Activated T-cell treated with anti-CD3 and anti-CD28 coated beads, Interleukin-2, amount 50 U/mL, for 1 hour (primary cell): ENCODE data around the gene ANKRD49.
"Not testable (repeated sequence)": the region's sequence is repeated elsewhere in the genome, so short reads cannot be mapped to it uniquely, and the experiment has no call there.

Source experiments
- DNase-seq: peaks from one replicate; pipeline ENCODE4 v3.0.0-alpha.2; 2020

Gene ANKRD49, protein sequence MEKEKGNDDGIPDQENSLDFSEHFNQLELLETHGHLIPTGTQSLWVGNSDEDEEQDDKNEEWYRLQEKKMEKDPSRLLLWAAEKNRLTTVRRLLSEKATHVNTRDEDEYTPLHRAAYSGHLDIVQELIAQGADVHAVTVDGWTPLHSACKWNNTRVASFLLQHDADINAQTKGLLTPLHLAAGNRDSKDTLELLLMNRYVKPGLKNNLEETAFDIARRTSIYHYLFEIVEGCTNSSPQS

DNA sequence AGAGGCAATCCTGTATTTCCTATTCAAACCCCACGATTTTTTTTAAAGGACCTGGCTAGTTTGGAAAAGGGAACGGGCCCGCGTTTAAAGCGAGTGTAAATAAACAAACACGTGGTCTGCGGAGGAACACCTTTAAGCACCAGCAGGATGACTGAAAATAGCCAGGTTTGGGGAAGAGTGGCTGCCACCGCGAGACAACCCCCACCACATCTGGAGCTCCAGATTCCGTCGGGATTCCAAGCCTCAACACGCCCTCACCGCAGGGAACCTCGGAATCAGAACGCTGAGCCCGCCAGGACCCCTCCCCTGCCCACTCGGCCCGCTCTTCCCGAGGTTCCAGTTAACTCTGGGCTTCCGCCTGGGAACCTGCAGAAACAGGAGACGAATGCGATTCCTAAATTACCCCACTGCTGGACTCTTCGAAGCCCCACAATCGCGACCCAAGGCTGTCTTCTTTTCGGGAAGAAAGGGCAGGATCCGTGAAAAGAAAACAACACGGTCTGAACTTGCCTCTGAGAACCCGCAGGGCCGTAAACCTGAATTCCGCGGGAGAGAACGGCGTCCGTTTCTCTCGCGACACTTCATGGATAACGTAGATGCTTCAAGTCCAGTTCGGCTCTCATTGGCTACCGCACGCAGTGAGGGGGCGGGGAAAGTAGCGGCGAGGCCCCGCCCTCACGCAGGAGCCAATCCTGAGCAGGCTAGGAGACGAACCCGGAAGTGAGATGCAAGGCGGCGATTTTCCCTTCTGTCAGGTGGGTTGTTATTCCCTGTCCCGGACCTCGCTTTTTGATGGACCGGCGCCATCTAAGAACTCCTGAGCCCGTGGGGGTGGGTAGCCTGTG, at the start of gene ANKRD49, which contains the start of gene MRE11:
Gene ANKRD49, plus strand, starts transcription at position 704 of the 845 bp plus-strand sequence. CDS start 2,710 bp downstream, outside the sequence.
Gene MRE11, minus strand, starts transcription at position 564 of the 845 bp plus-strand sequence. CDS start 1,043 bp downstream, outside the sequence.
- DNase-seq: peak; percentile 96

DNA sequence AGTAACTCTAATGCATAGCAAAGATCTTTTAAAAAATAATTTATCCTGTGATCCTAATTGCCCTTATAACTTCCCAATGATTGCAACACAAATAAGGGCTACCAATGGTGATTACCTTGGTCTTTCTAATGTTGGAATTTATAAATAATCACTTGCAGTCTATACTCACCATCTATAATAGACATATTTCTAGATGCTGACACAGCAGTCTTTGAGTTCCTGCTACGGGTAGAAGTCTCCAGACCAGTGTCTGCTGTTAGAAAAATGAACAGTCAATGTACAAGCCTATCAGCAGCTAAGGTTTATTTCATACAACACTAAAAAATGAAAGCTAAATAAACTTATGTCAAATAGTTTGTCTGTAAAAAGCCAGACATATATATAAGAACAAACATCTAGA, 48.1 kb upstream of the ANKRD49 start:
- no peak for DNase-seq

DNA sequence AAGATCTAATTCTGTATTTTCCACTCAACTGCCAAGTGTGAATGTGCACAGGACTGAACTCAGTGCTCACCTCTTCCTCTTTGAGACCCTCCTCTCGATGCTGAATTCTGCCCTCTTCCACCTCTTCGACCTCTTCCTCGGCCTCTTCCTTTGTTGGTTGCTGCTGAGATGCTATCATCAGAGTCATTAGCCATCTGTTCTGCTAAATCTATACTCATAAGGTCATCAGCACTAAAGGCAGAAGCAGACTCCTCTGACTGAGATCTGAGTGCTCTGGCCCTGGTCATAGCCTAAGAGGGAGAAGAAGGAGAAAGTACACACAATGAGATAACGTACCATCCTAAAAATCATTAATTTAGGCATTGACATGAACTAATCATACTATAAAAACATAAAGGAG, 46.6 kb upstream of the ANKRD49 start:
- no peak for DNase-seq

DNA sequence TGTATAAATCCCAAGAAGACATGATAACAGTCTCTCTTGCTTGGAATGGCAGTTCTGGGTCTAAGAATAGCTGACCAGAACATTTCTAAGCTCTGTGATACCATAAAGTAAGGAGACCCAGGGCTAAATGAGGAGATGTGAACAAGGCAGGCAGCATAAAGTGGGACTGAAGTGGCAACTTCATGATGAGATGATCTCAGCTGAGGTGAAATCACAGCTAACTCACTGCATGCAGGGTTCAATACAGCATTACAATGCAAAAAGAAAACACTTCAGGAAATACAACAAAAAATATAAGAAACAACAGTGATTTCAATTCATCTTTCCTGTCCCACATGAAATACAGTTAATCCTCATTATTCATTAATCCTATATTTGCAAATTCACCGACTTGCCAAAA, 44.8 kb upstream of the ANKRD49 start:
- DNase-seq: no peak

DNA sequence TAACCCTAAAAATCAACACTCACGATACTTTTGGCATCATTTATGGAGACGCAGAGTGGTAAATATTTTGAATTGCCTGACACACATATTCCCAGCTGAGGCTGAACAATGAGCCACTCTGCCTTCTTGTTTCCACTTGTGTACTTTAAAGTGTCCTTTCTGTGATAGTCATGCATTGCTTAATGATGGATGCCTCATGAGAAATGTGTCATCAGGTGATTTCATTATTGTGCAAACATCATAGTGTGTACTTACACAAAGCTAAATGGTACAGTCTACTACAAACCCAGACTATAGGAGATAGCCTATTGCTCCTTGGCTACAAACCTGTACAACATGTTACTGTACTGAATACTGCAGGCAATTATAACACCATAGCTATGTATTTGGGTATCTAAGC, 44.3 kb upstream of the ANKRD49 start:
- no peak for DNase-seq

DNA sequence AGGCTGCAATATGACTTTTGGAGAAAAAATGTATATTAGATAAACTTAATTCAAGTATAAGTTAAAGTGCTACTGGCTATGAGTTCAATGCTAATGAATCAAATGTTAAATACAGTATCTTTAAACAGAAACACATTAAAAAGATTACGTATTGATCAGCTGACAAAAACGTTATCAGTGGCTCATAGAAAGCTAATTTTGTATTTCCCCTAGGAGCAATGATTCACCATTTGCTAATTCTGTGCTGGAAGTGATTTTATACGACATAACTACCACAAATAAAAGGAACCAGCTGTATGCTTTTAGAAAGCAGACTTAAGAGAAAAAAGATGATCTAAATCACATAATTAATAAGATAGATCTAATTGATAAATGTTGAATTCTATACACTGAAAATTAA, 43.7 kb upstream of the ANKRD49 start:
- no peak for DNase-seq

DNA sequence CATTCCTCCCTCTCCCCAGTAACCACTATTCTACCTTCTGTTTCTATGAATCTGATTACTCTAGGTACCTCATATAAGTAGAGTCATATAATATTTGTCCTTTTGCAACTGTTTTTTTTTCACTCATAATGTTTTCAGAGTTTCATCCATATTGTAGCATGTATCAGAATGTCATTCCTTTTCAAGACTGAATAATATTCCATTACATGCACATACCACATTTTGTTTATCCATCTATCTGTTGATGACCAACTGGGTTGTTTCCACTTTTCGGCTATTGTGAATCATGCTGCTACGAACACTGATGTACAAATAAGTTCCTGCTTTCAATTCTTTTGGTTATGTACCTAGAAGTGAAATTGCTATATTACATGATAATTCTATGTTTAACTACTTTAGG, 40.8 kb upstream of the ANKRD49 start:
- DNase-seq: no peak

DNA sequence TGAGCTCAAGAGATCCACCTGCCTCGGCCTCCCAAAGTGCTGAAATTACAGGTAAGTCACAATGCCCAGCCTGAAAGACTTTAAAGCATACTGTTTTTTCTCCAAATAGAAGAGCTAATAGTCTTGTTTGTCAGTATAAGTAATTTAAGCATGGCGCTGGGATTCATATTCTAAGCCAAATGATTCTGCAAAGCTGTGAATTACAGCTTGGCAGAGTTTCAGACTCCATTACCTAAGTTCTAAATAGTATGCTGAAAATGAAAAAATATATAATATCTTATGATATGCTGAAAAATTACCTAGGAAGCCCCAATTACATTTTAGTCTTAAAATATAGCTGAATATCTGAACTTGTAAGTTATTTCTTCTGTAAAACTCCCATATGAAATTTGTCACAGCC, 39.5 kb upstream of the ANKRD49 start:
- no peak for DNase-seq

DNA sequence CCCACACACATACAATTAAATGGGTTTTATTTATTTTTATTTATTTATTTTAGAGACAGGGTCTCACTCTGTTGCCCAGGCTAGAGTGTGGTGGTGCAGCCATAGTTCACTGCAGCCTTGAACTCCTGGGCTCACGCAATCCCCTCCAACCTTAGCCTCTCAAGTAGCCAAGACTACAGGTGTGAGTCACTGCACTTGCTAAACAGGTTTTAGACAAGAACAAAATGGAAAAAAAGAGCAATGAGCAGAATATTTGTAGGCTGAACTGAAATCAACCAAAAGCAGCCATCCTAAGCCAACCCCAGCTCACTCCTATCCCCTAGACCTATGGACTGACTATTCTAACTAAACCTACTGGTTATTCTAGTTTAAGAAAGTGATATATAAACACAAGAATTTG, 37.9 kb upstream of the ANKRD49 start:
- DNase-seq: no peak

DNA sequence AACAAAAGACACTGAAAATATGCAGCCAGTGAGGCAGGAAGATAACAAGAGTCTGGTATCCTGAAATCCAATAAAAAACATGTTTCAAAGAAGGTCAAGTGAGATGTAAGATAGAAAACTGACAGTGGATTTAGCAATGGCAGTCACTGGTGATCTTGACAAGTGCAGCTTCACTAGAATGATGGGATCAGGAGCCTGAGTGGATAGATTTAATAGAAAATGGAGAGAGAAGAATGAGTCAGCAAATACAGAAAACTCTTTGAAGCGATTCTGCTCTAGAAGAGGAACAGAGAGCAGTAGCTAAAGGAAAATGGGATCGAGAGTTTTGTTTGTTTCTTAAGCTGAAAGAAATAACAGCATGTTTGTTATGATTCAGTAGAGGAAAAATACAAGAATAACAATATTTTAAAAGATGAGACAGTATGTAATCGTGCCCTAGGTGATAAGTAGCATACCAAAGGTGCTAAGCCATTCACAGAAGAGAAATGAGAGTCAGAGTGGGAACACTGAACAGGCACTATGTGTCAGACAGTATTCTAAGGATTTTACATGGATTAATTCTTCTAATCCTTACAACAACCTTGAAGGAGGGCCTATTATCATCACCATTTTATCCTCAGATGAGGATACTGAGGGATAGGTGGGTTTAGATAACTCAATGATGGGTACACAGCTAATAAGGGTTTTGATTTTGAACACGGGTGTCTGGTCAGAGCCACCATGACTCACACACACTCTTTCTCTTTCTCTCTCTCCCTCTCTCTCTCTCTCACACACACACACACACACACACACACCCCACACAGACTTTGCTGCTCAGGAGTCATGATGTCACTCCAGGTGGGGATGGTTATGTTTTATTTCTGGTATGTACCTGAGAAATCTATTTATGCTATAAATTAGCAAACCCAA, 36.4 kb upstream of the ANKRD49 start:
- DNase-seq: no peak

DNA sequence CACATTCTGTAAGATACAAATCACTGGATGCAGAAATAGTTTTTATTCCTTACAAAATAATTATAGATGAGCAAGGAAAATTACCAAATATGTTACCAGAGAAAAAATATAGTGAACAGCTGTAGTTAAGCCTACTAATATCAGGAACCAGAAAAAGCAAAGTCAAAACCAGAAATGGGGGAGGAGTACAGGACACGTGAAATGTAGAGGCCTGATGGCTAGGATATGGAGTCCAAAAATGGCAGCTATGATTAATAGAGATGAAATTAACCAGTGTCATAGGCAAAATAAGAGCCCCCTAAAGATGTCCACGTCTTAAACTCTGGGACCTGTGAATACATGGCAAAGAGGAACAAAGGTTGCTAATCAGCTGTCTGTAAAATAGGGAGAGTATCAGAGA, 34.2 kb upstream of the ANKRD49 start:
- DNase-seq: no peak

DNA sequence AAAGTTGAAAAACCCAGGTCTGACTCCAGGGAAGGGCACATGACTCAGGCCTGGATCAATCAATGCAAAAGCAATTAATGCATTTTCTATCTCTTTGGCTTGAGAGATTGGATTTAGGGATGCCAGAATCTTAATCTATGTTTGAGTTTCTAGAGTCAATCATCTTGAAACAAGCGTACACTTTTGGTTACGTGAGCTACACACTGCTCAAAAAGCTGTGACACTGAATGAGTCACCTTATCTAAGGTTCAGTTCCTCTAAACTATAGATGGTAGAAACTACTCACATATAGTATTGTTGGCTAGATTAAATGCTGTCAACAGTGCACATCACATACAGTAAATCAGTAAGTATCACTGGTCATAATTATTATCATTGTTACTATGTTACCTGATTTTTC, 24.4 kb upstream of the ANKRD49 start:
- no peak for DNase-seq

DNA sequence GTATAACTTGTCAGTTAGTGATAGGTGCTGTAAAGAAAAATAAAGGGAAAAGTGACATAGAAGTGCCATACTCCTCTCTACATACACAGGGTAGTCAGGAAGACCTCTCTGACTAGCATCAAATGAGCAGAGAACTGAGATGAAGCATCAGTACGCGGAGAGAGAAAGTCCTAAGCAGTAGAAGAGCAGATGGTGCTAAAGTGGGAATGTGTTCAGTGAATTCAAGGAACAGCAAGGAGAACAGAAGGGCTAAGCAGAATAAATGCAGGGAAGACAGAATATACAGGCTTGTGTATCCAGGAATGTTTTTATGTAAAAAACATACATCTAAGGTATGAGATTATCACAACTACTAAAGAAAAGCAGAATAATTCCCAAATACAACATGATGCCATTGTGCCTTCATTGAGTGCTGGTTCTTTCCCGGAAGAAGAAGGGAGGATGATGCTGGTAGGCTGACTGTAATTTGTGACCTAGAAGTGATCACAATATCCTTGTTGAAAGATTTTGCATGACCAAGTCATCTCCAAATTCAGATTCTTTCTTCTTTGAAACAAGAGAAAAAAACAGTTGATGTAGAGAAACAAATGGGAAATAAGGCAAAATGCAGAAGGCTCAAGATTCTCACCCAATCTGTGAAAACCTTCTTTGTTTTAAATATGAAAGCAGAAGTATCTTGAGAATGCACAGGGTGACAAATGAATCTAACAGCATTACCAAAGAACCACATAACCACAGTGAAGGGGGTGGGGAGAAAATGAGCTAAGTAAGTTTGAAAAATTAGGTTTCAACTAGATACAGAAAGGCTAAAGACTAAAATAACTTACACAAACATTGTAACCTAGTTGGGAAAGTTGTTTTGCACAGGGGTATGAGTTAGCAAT, 20.6 kb upstream of the ANKRD49 start:
- DNase-seq: no peak

DNA sequence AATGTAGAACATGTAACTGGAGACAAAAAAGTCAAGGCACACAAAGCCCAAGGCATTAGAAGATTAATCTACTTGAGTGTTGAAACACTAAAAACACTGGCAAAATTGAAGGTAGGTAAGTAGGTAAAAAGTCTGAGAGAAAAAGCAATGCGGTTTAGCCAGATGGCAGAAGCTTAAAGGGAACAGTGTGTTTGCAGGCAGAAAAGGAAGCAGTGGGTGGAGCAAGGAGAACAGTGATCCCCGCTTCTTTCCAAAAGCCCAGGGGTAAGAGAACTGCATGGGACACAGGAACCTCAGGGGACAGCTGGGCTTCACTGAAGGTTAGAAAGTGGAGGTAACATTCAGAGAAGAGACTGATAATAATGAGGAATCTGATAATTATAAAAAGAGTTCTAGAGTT, 16.2 kb upstream of the ANKRD49 start:
- DNase-seq: no peak

DNA sequence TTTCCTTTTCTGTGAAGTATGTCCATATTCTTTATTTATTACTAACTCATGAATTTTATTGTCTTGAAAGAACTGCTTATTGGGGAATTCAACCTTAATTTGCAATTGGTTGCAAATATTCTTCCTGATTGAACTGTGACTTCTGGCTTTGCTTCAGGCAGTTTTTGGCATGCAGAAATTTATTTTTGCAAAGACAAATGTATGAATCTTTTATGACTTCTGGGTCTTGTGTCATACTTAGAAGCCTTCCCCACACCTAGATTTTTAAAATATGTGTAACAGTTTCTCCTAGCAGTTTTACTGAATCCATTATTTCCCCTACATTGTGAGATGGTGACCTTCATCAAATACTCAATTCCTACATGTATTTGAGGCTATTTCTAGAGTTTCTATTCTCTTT, 12.4 kb upstream of the ANKRD49 start:
- DNase-seq: no peak

DNA sequence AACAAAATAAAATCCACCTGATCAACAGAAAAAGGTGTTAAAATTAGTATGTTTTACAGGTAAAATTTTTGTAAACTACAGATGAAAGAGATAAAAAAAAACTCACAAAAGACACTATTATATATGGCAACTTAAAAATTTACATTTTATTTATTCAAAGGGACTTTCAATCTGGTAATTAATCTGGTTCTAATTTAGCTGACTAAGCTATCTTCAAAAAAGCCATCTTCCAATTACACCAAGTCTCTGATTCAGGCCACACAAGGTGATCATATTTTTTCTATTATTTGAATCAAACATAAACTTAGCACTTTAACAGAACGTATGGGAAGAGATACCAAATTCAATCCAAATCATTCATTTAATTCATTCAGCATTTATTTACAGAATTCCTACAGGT, 7.7 kb upstream of the ANKRD49 start:
- DNase-seq: no peak

DNA sequence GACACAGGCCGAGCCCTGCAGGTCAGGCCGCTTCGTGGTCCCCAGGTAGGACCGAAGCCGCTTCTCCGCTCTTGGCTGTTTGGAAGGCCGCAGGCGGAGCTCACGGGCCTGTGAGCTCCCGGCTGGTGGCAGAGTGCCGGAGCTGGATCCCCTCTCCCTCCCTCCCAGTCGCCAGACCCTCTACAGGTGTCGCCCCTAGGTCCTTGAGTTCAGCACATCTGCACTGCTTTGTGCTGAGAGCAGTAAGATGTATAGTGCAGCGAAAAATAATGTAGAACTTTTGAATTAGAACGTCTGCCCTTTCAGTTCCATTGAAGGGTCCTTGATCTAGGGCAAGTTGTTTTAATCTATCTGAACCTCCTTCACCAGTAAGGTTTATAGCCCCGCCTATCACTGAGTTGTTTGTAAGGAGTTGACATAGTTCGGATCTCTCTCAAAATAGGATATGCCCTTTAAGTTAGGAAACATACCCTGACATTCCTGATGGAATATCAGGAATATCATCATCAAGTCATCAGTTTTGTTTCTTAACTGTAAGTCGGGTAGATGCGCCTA, 419 bp downstream of the ANKRD49 start:
- no peak for DNase-seq

DNA sequence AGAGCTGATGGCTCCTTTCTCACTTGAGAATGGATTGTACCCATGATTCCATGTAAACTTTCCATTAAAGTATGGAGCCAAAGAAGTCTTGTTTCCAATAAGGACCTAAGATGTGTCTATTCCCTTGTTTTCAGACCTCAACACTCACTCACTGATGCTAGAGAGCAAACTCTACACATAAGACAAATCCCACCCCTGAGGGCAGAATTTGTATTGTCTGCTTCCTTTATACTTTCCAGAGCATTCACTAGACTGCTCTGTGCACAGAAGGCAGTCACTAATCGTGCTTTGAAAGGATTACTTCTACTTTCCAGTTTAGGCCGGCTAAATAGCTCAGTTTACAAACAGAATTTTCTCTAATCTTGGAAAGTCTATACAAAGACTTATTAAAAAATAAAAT, 6.4 kb downstream of the ANKRD49 start:
- no peak for DNase-seq

DNA sequence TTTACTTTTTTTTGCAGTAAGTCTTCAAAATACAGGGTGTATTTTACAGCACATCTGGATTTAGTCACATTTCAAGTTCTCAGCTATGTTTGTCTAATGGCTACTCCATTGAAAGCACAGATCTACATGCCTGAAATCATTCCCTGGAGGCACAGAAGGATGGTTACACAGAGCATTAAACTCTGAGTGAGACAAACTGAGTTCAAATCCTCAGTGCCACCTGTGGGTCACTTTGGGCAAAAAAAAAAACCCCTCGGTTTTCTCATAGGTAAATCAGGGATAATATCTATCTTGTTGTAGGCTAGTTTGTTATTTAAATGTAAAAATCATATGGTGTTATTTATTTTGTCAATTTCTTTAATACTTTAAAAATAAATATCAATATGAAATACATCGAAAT, 7.7 kb downstream of the ANKRD49 start:
- no peak for DNase-seq

DNA sequence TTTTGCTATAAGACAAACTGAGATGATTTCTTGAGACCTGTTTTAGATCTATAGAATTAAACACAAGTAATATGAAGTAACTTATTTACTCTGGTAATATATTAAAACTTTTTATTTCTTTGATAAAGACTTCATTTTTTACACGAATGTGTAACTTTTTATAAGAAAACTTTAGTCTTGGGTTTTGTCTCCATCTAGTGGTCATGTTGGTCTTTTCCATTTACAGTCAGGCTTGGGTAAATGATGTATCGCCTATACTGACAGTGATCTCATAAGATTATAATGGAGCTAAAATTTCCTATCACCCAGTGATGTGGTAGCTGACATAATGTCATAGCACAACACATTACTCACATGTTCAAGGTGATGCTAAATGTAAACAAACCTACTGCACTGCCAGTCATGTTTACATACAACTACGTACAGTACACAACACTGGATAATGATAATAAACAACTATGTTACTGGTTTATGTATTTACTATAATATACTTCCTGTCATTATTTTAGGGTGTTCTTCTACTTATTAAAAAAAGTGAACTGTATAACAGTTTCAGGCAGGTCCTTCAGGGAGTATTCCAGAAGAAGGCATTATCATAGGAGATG, 11.0 kb downstream of the ANKRD49 start:
- DNase-seq: no peak

DNA sequence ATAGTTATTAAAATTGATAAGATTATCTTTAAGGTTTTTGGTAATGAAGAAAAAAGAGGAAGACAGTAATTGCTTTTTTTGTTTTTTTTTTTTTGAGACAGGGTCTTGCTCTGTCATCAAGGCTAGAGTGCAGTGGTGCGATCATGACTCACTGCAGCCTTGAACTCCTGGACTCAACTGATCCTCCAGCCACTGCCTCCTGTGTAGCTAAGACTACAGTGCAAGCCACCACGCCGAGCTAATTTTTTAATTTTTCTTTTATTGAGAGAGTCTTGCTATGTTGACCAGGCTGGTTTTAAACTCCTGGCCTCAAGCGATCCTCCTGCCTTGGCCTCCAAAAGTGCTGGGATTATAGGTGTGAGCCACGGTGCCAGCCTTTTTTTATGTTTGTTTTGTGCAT, 12.7 kb downstream of the ANKRD49 start:
- not testable (repeated sequence) for DNase-seq

DNA sequence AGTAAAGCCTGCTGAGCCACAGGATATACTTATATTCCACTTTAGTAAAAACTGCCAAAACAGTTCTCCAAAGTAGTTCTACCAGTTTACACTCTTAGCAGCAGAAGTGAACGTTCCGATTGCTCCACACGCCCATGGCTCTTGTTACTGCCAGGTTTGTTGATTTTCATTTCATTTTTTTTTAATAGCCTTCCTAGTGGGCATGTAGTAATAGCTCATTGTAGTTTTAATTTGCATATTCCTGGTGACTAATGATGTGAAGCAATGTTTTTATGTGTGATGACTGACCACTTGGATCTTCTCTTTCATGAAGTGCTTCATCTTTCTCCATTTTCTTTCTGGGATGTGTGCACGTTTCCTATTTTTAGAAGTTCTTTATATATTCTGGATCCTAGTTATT, 13.7 kb downstream of the ANKRD49 start:
- no peak for DNase-seq
